HepG2 (cell line): ENCODE data around the gene TGFA. TPM values are rescaled to one million over a fixed set of nuclear protein-coding genes. Genes with fewer than 3 reads are reported as not detected.

Source experiments
- FOXM1 ChIP-seq: sonication (generic); formaldehyde crosslinking; IDR thresholded peaks from 2 replicates; pipeline ENCODE4 v1.5.0; 2020; ENCODE audit warnings: missing genetic modification reagents
- MAFF ChIP-seq: IDR thresholded peaks from 2 replicates; pipeline ENCODE4 v1.6.1; 2011; ENCODE audit warnings: low read depth, low read length, improper control_type of control experiment
- REPIN1 ChIP-seq: sonication (generic); formaldehyde crosslinking; IDR thresholded peaks from 2 replicates; pipeline ENCODE4 v1.8.0; 2022; ENCODE audit warnings: missing genetic modification reagents, low read depth, mild to moderate bottlenecking, borderline replicate concordance
- SALL2 ChIP-seq: sonication (generic); formaldehyde crosslinking; IDR thresholded peaks from 2 replicates; pipeline ENCODE4 v1.8.1; 2023; ENCODE audit warnings: mild to moderate bottlenecking, missing genetic modification reagents, inconsistent platforms
- SIX4 ChIP-seq: sonication (generic); formaldehyde crosslinking; IDR thresholded peaks from 2 replicates; pipeline ENCODE4 v1.4.0; 2020; ENCODE audit warnings: missing genetic modification reagents
- SP4 ChIP-seq: sonication (generic); formaldehyde crosslinking; IDR thresholded peaks from 2 replicates; pipeline ENCODE4 v1.8.1; 2023; ENCODE audit warnings: mild to moderate bottlenecking, missing genetic modification reagents
- ZC3H4 ChIP-seq: sonication (generic); formaldehyde crosslinking; IDR thresholded peaks from 2 replicates; pipeline ENCODE4 v1.4.0; 2020; ENCODE audit warnings: missing genetic modification reagents, borderline replicate concordance
- ZIK1 ChIP-seq: sonication (generic); formaldehyde crosslinking; IDR thresholded peaks from 2 replicates; pipeline ENCODE4 v1.5.0; 2020; ENCODE audit warnings: mild to moderate bottlenecking, low read depth, missing genetic modification reagents, borderline replicate concordance
- ZNF143 ChIP-seq: sonication (generic); formaldehyde crosslinking; IDR thresholded peaks from 2 replicates; pipeline ENCODE4 v1.4.0; 2020; ENCODE audit warnings: missing genetic modification reagents
- ZNF431 ChIP-seq: sonication (generic); formaldehyde crosslinking; IDR thresholded peaks from 2 replicates; pipeline ENCODE4 v1.9.0; 2022; ENCODE audit warnings: missing genetic modification reagents, low read depth, mild to moderate bottlenecking, borderline replicate concordance
- polyA plus RNA-seq, 8 experiments: library from polyadenylated mRNA; depleted of rRNA in 3 of 8; stranded (reverse) in 7 of 8; unstranded in 1 of 8; fragments of >200 nt; fragmentation: Illumina TruSeq in 4 of 8; extraction: Trizol in 4 of 8; gene quantifications; 2 replicates each; pipeline versions ENCODE4 v1.2.1 to v1.2.3, GENCODE V29; 2011 to 2016; ENCODE audit warnings: low read depth in 4 of 8, missing spikeins in 1 of 8, mixed read lengths in 1 of 8; ENCODE audit not compliant: insufficient read depth in 1 of 8
- total RNA-seq, 5 experiments: library from RNA; depleted of rRNA; stranded (reverse); fragments of >200 nt; fragmentation: Illumina TruSeq; extraction: Trizol; gene quantifications; 2 replicates each; pipeline ENCODE4 v1.2.3, GENCODE V29; 2016; ENCODE audit warnings: low read depth in 1 of 5
- TF ChIP-seq, protein P1 (sequence below): sonication (generic); formaldehyde crosslinking; conservative IDR thresholded peaks from 2 replicates; pipeline ENCODE4 v1.4.0; 2020; ENCODE audit warnings: mild to moderate bottlenecking, missing genetic modification reagents, moderate library complexity
- TF ChIP-seq, protein P2 (sequence below): sonication (generic); formaldehyde crosslinking; IDR thresholded peaks from 2 replicates; pipeline ENCODE4 v1.8.1; 2023; ENCODE audit warnings: mild to moderate bottlenecking, missing genetic modification reagents, borderline replicate concordance
- TF ChIP-seq, protein P3 (sequence below): sonication (generic); formaldehyde crosslinking; IDR thresholded peaks from 2 replicates; pipeline ENCODE4 v1.4.0; 2020; ENCODE audit warnings: missing genetic modification reagents
- TF ChIP-seq, protein P4 (sequence below): sonication (generic); formaldehyde crosslinking; IDR thresholded peaks from 2 replicates; pipeline ENCODE4 v1.4.0; 2020; ENCODE audit warnings: missing genetic modification reagents
- TF ChIP-seq, protein P5 (sequence below): IDR thresholded peaks from 2 replicates; pipeline ENCODE4 v1.6.1; 2016; ENCODE audit warnings: low read depth

The TGFA gene
- total and polyA plus RNA-seq, 2 of the 13 experiments (the other 11 are each of a cell fraction or from before 2014, with no cell fraction given): 7.8 to 15.3 TPM

DNA sequence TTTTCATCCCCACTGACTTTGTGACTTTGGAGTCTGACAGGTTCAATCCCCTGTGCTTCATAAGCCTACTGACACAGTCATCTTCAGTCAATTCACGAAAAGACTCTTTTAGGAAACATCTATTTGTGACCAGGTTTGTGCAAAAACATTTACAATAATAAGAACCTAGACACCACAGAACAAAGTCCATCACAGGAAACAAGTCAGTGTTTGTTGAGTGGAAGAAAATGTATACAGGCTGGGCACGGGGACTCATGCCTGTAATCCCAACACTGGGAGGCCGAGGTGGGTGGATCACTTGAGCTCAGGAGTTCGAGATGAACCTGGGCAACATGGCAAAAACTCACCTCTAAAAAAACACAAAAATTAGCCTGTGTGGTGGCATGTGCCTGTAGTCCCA is 49.7 kb downstream of the TGFA start (continued):
- TF ChIP-seq, protein P1, sequence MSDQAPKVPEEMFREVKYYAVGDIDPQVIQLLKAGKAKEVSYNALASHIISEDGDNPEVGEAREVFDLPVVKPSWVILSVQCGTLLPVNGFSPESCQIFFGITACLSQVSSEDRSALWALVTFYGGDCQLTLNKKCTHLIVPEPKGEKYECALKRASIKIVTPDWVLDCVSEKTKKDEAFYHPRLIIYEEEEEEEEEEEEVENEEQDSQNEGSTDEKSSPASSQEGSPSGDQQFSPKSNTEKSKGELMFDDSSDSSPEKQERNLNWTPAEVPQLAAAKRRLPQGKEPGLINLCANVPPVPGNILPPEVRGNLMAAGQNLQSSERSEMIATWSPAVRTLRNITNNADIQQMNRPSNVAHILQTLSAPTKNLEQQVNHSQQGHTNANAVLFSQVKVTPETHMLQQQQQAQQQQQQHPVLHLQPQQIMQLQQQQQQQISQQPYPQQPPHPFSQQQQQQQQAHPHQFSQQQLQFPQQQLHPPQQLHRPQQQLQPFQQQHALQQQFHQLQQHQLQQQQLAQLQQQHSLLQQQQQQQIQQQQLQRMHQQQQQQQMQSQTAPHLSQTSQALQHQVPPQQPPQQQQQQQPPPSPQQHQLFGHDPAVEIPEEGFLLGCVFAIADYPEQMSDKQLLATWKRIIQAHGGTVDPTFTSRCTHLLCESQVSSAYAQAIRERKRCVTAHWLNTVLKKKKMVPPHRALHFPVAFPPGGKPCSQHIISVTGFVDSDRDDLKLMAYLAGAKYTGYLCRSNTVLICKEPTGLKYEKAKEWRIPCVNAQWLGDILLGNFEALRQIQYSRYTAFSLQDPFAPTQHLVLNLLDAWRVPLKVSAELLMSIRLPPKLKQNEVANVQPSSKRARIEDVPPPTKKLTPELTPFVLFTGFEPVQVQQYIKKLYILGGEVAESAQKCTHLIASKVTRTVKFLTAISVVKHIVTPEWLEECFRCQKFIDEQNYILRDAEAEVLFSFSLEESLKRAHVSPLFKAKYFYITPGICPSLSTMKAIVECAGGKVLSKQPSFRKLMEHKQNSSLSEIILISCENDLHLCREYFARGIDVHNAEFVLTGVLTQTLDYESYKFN: peak; percentile 90
- TF ChIP-seq, protein P2, sequence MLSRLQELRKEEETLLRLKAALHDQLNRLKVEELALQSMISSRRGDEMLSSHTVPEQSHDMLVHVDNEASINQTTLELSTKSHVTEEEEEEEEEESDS (CRISPR knock-in tag): no peak
- TF ChIP-seq, protein P3, sequence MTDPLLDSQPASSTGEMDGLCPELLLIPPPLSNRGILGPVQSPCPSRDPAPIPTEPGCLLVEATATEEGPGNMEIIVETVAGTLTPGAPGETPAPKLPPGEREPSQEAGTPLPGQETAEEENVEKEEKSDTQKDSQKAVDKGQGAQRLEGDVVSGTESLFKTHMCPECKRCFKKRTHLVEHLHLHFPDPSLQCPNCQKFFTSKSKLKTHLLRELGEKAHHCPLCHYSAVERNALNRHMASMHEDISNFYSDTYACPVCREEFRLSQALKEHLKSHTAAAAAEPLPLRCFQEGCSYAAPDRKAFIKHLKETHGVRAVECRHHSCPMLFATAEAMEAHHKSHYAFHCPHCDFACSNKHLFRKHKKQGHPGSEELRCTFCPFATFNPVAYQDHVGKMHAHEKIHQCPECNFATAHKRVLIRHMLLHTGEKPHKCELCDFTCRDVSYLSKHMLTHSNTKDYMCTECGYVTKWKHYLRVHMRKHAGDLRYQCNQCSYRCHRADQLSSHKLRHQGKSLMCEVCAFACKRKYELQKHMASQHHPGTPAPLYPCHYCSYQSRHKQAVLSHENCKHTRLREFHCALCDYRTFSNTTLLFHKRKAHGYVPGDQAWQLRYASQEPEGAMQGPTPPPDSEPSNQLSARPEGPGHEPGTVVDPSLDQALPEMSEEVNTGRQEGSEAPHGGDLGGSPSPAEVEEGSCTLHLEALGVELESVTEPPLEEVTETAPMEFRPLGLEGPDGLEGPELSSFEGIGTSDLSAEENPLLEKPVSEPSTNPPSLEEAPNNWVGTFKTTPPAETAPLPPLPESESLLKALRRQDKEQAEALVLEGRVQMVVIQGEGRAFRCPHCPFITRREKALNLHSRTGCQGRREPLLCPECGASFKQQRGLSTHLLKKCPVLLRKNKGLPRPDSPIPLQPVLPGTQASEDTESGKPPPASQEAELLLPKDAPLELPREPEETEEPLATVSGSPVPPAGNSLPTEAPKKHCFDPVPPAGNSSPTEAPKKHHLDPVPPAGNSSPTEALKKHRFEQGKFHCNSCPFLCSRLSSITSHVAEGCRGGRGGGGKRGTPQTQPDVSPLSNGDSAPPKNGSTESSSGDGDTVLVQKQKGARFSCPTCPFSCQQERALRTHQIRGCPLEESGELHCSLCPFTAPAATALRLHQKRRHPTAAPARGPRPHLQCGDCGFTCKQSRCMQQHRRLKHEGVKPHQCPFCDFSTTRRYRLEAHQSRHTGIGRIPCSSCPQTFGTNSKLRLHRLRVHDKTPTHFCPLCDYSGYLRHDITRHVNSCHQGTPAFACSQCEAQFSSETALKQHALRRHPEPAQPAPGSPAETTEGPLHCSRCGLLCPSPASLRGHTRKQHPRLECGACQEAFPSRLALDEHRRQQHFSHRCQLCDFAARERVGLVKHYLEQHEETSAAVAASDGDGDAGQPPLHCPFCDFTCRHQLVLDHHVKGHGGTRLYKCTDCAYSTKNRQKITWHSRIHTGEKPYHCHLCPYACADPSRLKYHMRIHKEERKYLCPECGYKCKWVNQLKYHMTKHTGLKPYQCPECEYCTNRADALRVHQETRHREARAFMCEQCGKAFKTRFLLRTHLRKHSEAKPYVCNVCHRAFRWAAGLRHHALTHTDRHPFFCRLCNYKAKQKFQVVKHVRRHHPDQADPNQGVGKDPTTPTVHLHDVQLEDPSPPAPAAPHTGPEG (CRISPR knock-in tag): no peak
- TF ChIP-seq ZNF431: no peak
- TF ChIP-seq FOXM1 (CRISPR knock-in tag): no peak
- TF ChIP-seq, protein P4, sequence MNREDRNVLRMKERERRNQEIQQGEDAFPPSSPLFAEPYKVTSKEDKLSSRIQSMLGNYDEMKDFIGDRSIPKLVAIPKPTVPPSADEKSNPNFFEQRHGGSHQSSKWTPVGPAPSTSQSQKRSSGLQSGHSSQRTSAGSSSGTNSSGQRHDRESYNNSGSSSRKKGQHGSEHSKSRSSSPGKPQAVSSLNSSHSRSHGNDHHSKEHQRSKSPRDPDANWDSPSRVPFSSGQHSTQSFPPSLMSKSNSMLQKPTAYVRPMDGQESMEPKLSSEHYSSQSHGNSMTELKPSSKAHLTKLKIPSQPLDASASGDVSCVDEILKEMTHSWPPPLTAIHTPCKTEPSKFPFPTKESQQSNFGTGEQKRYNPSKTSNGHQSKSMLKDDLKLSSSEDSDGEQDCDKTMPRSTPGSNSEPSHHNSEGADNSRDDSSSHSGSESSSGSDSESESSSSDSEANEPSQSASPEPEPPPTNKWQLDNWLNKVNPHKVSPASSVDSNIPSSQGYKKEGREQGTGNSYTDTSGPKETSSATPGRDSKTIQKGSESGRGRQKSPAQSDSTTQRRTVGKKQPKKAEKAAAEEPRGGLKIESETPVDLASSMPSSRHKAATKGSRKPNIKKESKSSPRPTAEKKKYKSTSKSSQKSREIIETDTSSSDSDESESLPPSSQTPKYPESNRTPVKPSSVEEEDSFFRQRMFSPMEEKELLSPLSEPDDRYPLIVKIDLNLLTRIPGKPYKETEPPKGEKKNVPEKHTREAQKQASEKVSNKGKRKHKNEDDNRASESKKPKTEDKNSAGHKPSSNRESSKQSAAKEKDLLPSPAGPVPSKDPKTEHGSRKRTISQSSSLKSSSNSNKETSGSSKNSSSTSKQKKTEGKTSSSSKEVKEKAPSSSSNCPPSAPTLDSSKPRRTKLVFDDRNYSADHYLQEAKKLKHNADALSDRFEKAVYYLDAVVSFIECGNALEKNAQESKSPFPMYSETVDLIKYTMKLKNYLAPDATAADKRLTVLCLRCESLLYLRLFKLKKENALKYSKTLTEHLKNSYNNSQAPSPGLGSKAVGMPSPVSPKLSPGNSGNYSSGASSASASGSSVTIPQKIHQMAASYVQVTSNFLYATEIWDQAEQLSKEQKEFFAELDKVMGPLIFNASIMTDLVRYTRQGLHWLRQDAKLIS (CRISPR knock-in tag): no peak
- no peak for TF ChIP-seq ZIK1 (CRISPR knock-in tag)
- no peak for TF ChIP-seq MAFF
- no peak for TF ChIP-seq SIX4 (CRISPR knock-in tag)
- TF ChIP-seq REPIN1: no peak
- no peak for TF ChIP-seq SALL2 (CRISPR knock-in tag)
- TF ChIP-seq, protein P5, sequence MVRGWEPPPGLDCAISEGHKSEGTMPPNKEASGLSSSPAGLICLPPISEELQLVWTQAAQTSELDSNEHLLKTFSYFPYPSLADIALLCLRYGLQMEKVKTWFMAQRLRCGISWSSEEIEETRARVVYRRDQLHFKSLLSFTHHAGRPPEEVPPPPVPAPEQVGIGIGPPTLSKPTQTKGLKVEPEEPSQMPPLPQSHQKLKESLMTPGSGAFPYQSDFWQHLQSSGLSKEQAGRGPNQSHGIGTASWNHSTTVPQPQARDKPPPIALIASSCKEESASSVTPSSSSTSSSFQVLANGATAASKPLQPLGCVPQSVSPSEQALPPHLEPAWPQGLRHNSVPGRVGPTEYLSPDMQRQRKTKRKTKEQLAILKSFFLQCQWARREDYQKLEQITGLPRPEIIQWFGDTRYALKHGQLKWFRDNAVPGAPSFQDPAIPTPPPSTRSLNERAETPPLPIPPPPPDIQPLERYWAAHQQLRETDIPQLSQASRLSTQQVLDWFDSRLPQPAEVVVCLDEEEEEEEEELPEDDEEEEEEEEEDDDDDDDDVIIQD (CRISPR knock-in tag): peak; percentile 83; the same call in 1 of the 2 replicates
- TF ChIP-seq ZNF143 (CRISPR knock-in tag): no peak
- no peak for TF ChIP-seq SP4 (CRISPR knock-in tag)
- TF ChIP-seq ZC3H4 (CRISPR knock-in tag): no peak
